ENCODE results near the gene TVP23A.

The TVP23A gene

GRCh38 chr16:10840703-10841102 lies 22.1 kb upstream of the TVP23A start:
- H3K27me3 Mint-ChIP-seq (ENCODE audit: low read depth, poor library complexity) = peaks cover 32% of the 10 kb centered on the region
- no peak overlapping the region for H3K4me3 Mint-ChIP-seq
- H3K4me1 Mint-ChIP-seq = peaks cover 7% of the 10 kb centered on the region
- no peaks in the 10 kb centered on the region for H3K9me3 Mint-ChIP-seq
- DNase-seq = no peak
- H3K36me3 Mint-ChIP-seq (ENCODE audit: low read depth) = no peaks in the 10 kb centered on the region
- TF ChIP-seq CTCF (IDR thresholded peaks at IDR 0.05) = no peak
- H3K27ac Mint-ChIP-seq = no peak overlapping the region

- Mint-ChIP-seq H3K27me3 (ENCODE audit: low read depth, poor library complexity) (peaks cover 34% of the 10 kb centered on the region), H3K27ac (no peak overlapping the region), H3K4me1 (peaks cover 7% of the 10 kb centered on the region), H3K36me3 (ENCODE audit: low read depth) (no peaks in the 10 kb centered on the region), H3K4me3 (no peak overlapping the region), H3K9me3 (no peaks in the 10 kb centered on the region)
- no peak for DNase-seq
- TF ChIP-seq CTCF (IDR thresholded peaks at IDR 0.05) = no peak
Observed at GRCh38 chr16:10839279-10839666, 20.7 kb upstream of the TVP23A start.

- H3K9me3 Mint-ChIP-seq = no peaks in the 10 kb centered on the region
- H3K4me3 Mint-ChIP-seq = no peak overlapping the region
- no peak for DNase-seq
- H3K27me3 Mint-ChIP-seq (ENCODE audit: low read depth, poor library complexity) = peaks cover 30% of the 10 kb centered on the region
- H3K4me1 Mint-ChIP-seq = peaks cover 7% of the 10 kb centered on the region
- TF ChIP-seq CTCF (IDR thresholded peaks at IDR 0.05) = no peak
- no peaks in the 10 kb centered on the region for H3K36me3 Mint-ChIP-seq (ENCODE audit: low read depth)
- H3K27ac Mint-ChIP-seq = no peak overlapping the region
Observed at GRCh38 chr16:10838621-10839278, 20.2 kb upstream of the TVP23A start.

- H3K36me3 Mint-ChIP-seq (ENCODE audit: low read depth) = no peaks in the 10 kb centered on the region
- peaks cover 7% of the 10 kb centered on the region for H3K4me1 Mint-ChIP-seq
- H3K9me3 Mint-ChIP-seq = no peaks in the 10 kb centered on the region
- no peak for DNase-seq
- no peak for TF ChIP-seq CTCF (IDR thresholded peaks at IDR 0.05)
- H3K27ac Mint-ChIP-seq = no peak overlapping the region
- H3K27me3 Mint-ChIP-seq (ENCODE audit: low read depth, poor library complexity) = peaks cover 38% of the 10 kb centered on the region
- H3K4me3 Mint-ChIP-seq = no peak overlapping the region
Observed at GRCh38 chr16:10836174-10836853, 17.7 kb upstream of the TVP23A start.

GRCh38 chr16:10835281-10835931 lies 16.8 kb upstream of the TVP23A start:
- no peak for TF ChIP-seq CTCF (IDR thresholded peaks at IDR 0.05)
- no peak for DNase-seq
- Mint-ChIP-seq H3K9me3 (no peaks in the 10 kb centered on the region), H3K27ac (no peak overlapping the region), H3K4me1 (peaks cover 3% of the 10 kb centered on the region), H3K27me3 (ENCODE audit: low read depth, poor library complexity) (peaks cover 34% of the 10 kb centered on the region), H3K36me3 (ENCODE audit: low read depth) (no peaks in the 10 kb centered on the region), H3K4me3 (no peak overlapping the region)

All from nephron progenitor cell (in vitro differentiated cells).